Measurements from ENCODE around the gene RCN2. TPM values are rescaled to one million over a fixed set of nuclear protein-coding genes. Genes with fewer than 3 reads are reported as not detected.

RCN2 gene
- total RNA-seq, 4 donors from 2014 or later, result 27.6 to 44.1 (median 41.8) TPM

- peak overlapping the region in 2 of 4 donors; percentile 44 to 48 for H3K27ac ChIP-seq
- H3K27me3 ChIP-seq, result peaks cover 0 to 6% (median 0%) of the 10 kb centered on the region in 4 donors
- 65 to 100% methylated on average over 2 to 4 of the region's 4 CpGs for WGBS, 2 donors
- H3K4me1 ChIP-seq, result peaks cover 0 to 13% (median 5%) of the 10 kb centered on the region in 3 donors
- H3K4me3 ChIP-seq, result no peak overlapping the region
- H3K36me3 ChIP-seq, result no peaks in the 10 kb centered on the region
- TF ChIP-seq POLR2A (IDR thresholded peaks at IDR 0.05) (no peak), CTCF (IDR thresholded peaks at IDR 0.05) (no peak)
- intact Hi-C loops (cut with DNase I), result no loop called here
- no peak for DNase-seq
- H3K9me3 ChIP-seq, result no peaks in the 10 kb centered on the region
These were observed 52.2 kb downstream of the RCN2 start for GRCh38 chr15:76983590-76984375.

GRCh38 chr15:76986743-76987142 is 55.2 kb downstream of the RCN2 start:
- H3K36me3 ChIP-seq, result no peaks in the 10 kb centered on the region
- intact Hi-C loops (cut with DNase I), result no loop called here
- H3K4me3 ChIP-seq, result no peak overlapping the region
- no peak overlapping the region for H3K27ac ChIP-seq
- DNase-seq, result no peak
- peaks cover 0 to 18% (median 6%) of the 10 kb centered on the region in 3 donors for H3K4me1 ChIP-seq
- H3K9me3 ChIP-seq, result no peaks in the 10 kb centered on the region
- no peak for TF ChIP-seq POLR2A (IDR thresholded peaks at IDR 0.05)
- no peak for TF ChIP-seq CTCF (IDR thresholded peaks at IDR 0.05)
- no peaks in the 10 kb centered on the region for H3K27me3 ChIP-seq
- WGBS, 2 donors, result 77 to 87% methylated on average over 3 of the region's 3 CpGs

- intact Hi-C loops (cut with DNase I), result no loop called here
- DNase-seq, result no peak
- H3K27me3 ChIP-seq, result no peaks in the 10 kb centered on the region
- H3K4me1 ChIP-seq, result peaks cover 0 to 18% (median 6%) of the 10 kb centered on the region in 3 donors
- H3K27ac ChIP-seq, result no peak overlapping the region
- 82 to 91% methylated on average over 5 to 6 of the region's 6 CpGs for WGBS, 2 donors
- no peaks in the 10 kb centered on the region for H3K36me3 ChIP-seq
- H3K9me3 ChIP-seq, result no peaks in the 10 kb centered on the region
- TF ChIP-seq CTCF (IDR thresholded peaks at IDR 0.05) (no peak), POLR2A (IDR thresholded peaks at IDR 0.05) (no peak)
- H3K4me3 ChIP-seq, result no peak overlapping the region
These were observed 55.7 kb downstream of the RCN2 start for GRCh38 chr15:76987276-76987675.

GRCh38 chr15:76987896-76988860 is 56.6 kb downstream of the RCN2 start:
- Histone ChIP-seq H3K27ac (peak overlapping the region in 2 of 4 donors; percentile 46 to 65), H3K9me3 (no peaks in the 10 kb centered on the region), H3K36me3 (no peaks in the 10 kb centered on the region), H3K4me3 (no peak overlapping the region), H3K4me1 (peaks cover 0 to 18% (median 6%) of the 10 kb centered on the region in 3 donors), H3K27me3 (no peaks in the 10 kb centered on the region)
- no peak for DNase-seq
- WGBS, 2 donors, result 64 to 71% methylated on average over 6 to 9 of the region's 11 CpGs
- intact Hi-C loops (cut with DNase I), result no loop called here
- no peak for TF ChIP-seq CTCF (IDR thresholded peaks at IDR 0.05)
- no peak for TF ChIP-seq POLR2A (IDR thresholded peaks at IDR 0.05)

Data from esophagus squamous epithelium (tissue), 5 donors.